Cardiac muscle cell (in vitro differentiated cells and primary cell): ENCODE measurements around the gene CASKIN1. TPM values are rescaled to one million over a fixed set of nuclear protein-coding genes. Genes with fewer than 3 reads are reported as not detected.

Experiments used
- DNase-seq, 2 donors: peaks; one replicate each; pipeline versions ENCODE4 v3.0.0 to v3.0.0-alpha.2; 2010 to 2017; ENCODE audit warnings: low read depth in 1 of 2, low spot score in 1 of 2
- H3K27ac ChIP-seq: fragments of 200-600 bp; sonication (generic); 2 replicates; pipeline ENCODE4 v1.5.1; 2016
- H3K27me3 ChIP-seq: fragments of 200-600 bp; sonication (generic); 2 replicates; pipeline ENCODE4 v1.6.0; 2016; ENCODE audit warnings: control low read depth
- H3K36me3 ChIP-seq: fragments of 200-600 bp; sonication (generic); 2 replicates; pipeline ENCODE4 v1.5.1; 2016; ENCODE audit warnings: control low read depth
- H3K4me1 ChIP-seq: fragments of 200-600 bp; sonication (generic); 2 replicates; pipeline ENCODE4 v1.8.1; 2017; ENCODE audit warnings: low read depth, mild to moderate bottlenecking, mixed run types
- H3K4me3 ChIP-seq: fragments of 200-600 bp; sonication (generic); 2 replicates; pipeline ENCODE4 v1.5.1; 2016; ENCODE audit warnings: mild to moderate bottlenecking
- H3K9me3 ChIP-seq: fragments of 200-600 bp; sonication (generic); 2 replicates; pipeline ENCODE4 v1.5.1; 2017; ENCODE audit warnings: low read depth, mild to moderate bottlenecking, control low read depth
- CTCF ChIP-seq: IDR thresholded peaks from 2 replicates; pipeline ENCODE4 v1.5.1; 2012; ENCODE audit warnings: low read depth, mild to moderate bottlenecking, low read length
- polyA plus RNA-seq: library from polyadenylated mRNA; unstranded; fragments of >200 nt; fragmentation: Nextera tagmentation; extraction: Ambion mirVana; gene quantifications from 2 replicates; pipeline ENCODE4 v1.2.1, GENCODE V29; 2016
- total RNA-seq: library from RNA; depleted of rRNA; stranded (reverse); fragments of >200 nt; gene quantifications from 2 replicates; pipeline ENCODE4 v1.2.3, GENCODE V29; 2016

CASKIN1 gene
- total and polyA plus RNA-seq, 2 experiments from 2014 or later, result 14.3 to 15.5 TPM

- Histone ChIP-seq H3K27me3 (no peaks in the 10 kb centered on the region), H3K4me1 (no peaks in the 10 kb centered on the region), H3K36me3 (peaks cover 27% of the 10 kb centered on the region), H3K27ac (no peak overlapping the region), H3K9me3 (no peaks in the 10 kb centered on the region), H3K4me3 (no peak overlapping the region)
- no peak for TF ChIP-seq CTCF
- no peak for DNase-seq
Observed at GRCh38 chr16:2173916-2174315, 22.5 kb downstream of the CASKIN1 start.

GRCh38 chr16:2173366-2173765, 23.0 kb downstream of the CASKIN1 start:
- Histone ChIP-seq H3K9me3 (no peaks in the 10 kb centered on the region), H3K36me3 (peaks cover 27% of the 10 kb centered on the region), H3K27me3 (no peaks in the 10 kb centered on the region), H3K4me3 (no peak overlapping the region), H3K27ac (no peak overlapping the region), H3K4me1 (no peaks in the 10 kb centered on the region)
- no peak for DNase-seq
- no peak for TF ChIP-seq CTCF

- DNase-seq, result no peak
- Histone ChIP-seq H3K4me1 (no peaks in the 10 kb centered on the region), H3K9me3 (no peaks in the 10 kb centered on the region), H3K27me3 (no peaks in the 10 kb centered on the region), H3K27ac (no peak overlapping the region), H3K36me3 (peaks cover 27% of the 10 kb centered on the region), H3K4me3 (no peak overlapping the region)
- TF ChIP-seq CTCF, result no peak
Observed at GRCh38 chr16:2172688-2173335, 23.6 kb downstream of the CASKIN1 start.

- no peaks in the 10 kb centered on the region for H3K9me3 ChIP-seq
- no peak for TF ChIP-seq CTCF
- H3K27ac ChIP-seq, result no peak overlapping the region
- no peak overlapping the region for H3K4me3 ChIP-seq
- no peaks in the 10 kb centered on the region for H3K4me1 ChIP-seq
- DNase-seq, result no peak
- H3K27me3 ChIP-seq, result no peaks in the 10 kb centered on the region
- H3K36me3 ChIP-seq, result peaks cover 24% of the 10 kb centered on the region
Observed at GRCh38 chr16:2171601-2172178, 24.7 kb downstream of the CASKIN1 start.

- no peaks in the 10 kb centered on the region for H3K27me3 ChIP-seq
- H3K36me3 ChIP-seq, result peaks cover 21% of the 10 kb centered on the region
- no peak for TF ChIP-seq CTCF
- no peak overlapping the region for H3K27ac ChIP-seq
- no peaks in the 10 kb centered on the region for H3K4me1 ChIP-seq
- no peak overlapping the region for H3K4me3 ChIP-seq
- no peak for DNase-seq
- no peaks in the 10 kb centered on the region for H3K9me3 ChIP-seq
Observed at GRCh38 chr16:2170587-2171435, 25.6 kb downstream of the CASKIN1 start.
